ENCODE data around the gene MLLT10.
"Not testable (repeated sequence)": the region's sequence is repeated elsewhere in the genome, so short reads cannot be mapped to it uniquely, and the experiment has no call there.

The MLLT10 gene

DNA sequence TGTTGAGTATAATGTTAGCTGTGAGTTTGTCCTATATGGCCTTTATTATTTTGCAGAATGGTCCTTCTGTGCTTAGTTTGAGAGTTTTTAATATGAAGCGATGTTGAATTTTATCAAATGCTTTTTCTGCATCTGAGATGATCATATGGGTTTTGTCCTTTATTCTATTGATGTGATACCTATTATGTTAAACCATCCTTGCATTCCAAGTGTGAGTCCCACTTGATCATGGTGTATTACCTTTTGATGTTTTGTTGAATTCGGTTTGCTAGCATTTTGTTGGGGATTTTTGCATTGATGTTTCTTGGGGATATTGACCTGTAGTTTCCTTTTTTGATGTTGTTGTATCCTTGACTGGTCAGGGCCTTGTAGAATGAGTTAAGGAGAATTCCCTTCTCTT is 166.4 kb downstream of the MLLT10 start:
- DNase-seq (ENCODE audit: low read depth), result no peak

DNA sequence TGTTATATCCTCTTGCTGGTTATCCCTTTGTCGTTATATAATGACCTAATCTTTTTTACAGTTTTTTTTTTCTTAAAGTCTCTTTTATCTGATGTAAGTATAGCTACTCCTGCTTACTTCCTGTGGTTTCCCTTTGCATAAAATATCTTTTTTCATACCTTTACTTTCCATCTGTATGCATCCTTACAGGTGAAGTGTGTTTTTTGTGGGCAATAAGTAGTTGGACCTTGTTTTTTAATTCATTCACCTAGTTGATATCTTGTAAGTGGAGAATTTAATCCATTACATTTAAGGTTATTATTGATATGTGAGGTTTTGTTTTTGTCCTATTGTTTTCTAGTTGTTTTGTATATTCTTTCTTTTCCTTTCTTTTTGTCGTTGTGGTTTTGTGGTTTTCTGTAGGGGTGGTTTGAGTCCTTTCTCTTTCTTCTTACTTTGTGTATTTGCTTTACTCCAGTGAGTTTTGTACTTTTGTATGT is 168.6 kb downstream of the MLLT10 start:
- DNase-seq (ENCODE audit: low read depth), result no peak

DNA sequence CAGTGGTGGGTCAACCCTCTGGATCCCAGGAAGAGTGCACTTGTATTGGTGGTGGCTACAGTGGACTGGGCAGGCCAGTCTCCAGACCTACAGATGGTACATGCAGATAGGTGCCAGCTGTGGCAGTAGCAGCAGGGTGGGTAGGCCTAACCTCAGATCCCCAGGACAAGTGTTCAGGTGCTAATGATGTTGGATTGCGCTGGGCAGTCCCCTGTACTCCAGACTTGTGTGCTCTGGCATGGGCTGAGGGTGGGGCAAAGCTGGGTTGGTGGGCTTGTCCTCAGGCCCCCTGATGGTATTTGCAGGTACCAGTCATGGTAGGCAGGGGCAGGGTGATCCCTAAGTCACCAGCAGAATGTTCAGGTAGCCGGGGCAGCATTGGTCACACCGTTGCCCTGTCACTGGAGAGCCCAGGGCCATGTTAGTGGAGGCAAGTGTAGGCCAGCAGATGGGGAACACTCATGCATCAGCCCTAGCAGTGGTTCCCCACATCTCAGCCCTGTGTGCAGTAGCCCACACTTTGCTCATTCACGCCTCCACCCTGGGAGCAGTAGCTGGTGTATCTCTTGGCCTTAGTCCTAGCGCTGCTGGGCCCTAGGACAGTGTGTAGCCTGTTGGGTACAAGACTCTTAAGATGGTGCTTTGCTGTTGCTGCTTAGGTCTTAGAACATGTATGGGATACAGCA is 171.3 kb downstream of the MLLT10 start:
- DNase-seq (ENCODE audit: low read depth), result no peak

DNA sequence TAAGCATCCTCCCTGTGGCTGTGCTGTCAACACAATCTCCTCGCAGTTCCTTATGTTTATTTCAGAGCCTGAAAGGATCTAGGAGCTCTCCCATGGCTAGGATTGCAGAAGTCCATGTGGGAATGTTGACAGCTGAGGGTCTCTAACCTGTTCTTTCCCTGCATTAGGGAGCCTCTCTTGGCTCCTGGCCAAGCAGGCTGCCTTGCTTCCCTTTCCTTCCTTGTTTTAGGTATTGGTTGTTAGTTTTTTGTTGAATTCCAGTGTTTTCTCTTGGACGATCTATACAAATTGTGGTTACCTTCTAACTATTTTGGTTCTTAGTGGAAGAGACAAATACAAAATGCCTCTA is 171.8 kb downstream of the MLLT10 start:
- DNase-seq (ENCODE audit: low read depth), result no peak

DNA sequence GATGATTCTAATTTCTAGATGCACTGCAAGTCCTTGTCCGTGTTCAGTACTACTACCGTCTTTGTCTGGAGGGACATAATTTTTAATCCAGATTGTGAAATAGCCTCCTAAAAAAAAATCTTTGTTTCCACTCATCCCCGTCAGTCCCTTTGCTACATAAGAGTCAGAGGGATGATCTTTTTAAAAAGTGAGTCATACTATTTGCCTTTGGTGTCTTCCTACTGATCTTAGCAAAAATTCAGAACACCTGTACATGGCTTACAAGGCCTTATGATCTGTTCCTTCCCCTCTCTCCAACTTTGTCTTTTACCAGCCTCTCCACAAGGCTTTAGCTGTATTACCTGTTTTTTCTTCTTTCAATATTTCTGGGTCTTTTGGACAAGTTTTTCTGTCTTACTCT is 173.5 kb downstream of the MLLT10 start:
- DNase-seq (ENCODE audit: low read depth), result no peak

DNA sequence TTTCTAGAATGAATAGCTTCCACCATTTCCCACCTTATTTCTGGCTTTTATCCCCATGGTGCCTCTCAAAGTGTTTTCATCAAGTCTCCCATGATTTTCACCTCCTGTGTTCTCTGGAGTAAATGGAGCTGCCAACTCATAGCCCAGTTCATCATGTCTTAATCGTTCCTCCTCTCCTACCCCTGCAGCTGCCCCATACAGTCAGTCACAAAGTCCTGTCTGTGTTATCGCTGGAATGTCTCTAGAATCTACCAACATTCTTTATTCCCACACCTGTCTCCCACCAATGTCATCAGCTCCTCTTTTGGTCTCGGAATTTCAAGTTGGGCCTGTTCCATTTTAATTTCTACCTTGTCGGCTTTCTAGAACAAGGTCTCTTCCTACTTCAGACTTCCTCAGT is 178.9 kb downstream of the MLLT10 start:
- DNase-seq (ENCODE audit: low read depth), result no peak

DNA sequence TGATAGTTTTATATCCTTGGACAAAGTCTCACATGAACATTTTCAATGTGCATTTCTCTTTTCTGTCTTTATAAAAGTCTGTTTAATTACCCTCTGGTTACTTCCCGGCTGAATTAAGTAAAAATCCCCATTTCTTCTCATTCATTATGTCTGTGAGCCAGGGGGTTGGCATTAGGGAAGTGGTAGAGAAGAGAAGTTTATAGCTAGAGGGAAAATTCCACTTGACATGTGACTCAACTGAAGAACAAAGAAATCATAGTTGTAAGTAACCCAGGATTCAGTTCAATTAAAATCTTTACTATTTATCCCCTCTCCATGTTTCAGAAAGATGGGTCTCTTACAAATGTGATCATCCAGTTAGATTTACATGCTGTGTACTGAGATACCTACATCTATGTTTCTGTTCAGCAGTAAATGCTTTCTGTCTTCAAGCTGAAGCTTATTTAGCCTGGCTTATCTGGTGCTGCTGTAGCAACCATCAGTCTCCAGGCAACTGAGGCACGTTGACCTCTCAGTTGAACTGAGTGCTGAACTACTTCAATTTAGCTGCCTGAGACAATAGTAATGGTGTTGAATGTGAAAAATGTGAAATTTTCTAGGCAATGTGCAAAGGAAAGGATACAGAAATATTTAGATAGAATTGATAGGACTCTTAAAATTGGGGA is 181.6 kb downstream of the MLLT10 start:
- no peak for DNase-seq (ENCODE audit: low read depth)

DNA sequence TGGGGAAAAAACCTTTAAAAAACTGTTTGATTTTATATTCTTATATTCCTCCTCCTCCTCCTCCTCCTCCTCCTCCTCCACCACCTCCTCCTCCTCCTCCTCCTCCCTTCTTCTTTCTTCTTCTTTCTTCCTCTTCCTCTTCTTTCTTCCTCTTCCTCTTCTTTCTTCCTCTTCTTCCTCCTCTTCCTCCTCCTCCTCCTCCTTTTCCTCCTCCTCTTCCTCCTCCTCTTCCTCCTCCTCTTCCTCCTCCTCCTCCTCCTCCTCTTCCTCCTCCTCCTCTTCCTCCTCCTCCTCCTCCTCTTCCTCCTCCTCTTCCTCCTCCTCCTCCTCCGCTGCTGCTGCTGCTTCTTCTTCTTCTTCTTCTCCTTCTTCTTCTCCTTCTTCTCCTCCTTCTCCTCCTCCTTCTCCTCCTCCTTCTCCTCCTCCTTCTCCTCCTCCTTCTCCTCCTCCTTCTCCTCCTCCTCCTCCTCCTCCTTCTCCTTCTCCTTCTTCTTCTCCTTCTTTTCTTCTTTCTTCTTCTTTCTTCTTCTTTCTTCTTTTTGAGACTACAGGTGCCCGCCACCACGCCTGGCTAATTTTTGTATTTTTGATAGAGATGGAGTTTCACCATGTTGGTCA is 183.5 kb downstream of the MLLT10 start:
- not testable (repeated sequence) for DNase-seq (ENCODE audit: low read depth)

DNA sequence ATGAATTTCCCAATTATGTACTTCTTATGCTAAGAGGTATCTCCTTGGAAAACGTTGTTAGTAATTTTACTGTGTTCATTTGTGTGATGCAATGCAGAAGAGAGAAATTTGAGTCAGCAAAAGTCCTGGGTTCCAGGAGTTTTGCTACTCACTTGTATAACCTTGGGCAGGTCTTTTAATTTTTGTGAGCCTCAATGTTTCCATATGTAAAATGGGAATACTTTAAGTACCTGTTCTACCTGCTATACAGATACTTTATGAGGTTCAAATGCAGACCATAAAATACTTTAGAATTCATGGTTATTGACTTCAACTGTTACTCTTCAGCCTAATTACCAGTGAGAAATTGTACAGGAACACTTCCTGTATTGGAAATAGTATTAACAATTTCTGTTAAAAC is 185.5 kb downstream of the MLLT10 start:
- no peak for DNase-seq (ENCODE audit: low read depth)

DNA sequence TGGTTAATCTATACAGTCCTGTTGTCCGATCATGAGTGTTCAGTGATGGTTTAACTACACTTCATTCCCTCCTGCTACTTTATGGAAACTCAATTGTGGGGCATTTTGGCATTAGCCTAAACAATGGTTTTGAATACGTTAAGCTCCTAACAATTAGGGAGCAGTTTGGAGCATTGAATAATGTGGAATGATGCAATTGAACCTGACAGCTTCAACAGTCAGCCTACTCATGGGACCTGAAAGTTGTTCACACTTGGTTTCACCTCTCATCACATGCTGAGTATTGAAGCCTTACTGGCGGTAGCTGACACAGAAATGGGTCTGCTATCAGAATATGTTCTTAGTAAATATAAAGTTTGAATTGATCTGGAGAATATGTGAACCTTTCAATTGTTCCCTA is 186.1 kb downstream of the MLLT10 start:
- no peak for DNase-seq (ENCODE audit: low read depth)

DNA sequence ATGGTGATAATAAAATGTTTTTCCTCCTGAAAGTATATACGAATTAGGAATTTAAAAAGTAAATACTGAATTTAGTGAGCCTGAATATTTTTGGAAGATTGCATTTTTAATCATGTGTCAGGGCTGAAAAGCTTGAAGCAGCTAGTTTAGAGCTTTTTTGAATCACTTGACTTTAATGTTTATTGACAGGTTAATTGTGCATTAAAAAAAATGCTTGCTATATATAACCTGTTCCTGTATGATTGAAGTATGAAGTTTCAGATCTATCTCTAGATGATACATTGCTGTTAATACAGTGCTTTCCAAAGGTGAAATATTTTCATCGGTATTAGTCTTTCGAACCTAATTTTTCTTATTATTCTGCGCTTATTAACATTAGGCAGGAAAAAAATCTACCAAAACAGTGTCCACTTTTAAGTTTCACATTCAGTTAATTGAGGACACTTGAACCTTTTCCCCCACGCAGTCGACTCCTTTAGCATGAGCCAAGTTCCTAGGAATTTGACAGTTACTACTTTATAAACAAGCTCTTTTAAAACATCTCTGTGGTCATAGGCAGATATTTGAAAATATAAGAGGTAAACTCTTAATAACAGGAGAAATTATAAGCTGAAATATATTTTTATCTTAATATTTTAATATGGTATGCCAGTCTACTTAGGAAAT is 187.1 kb downstream of the MLLT10 start:
- DNase-seq (ENCODE audit: low read depth), result no peak

DNA sequence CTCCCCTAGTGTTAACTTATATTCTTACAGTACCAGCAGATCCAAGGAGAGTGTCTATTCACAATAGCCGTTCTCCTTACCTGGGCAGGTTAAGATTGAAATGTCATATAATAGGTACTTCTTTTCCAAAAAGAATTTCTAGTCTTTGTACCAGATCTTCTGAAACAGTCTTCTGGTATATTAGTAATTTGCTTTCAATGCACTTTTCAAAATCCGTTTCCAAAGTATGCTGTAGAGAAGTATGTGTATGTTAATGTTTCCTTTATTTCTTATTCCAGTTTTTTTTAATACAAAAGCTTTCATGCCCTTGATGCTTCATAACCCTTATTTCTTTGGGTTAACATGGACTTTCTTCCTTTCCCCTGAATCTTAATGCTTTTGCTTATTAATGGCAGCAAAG is 188.2 kb downstream of the MLLT10 start:
- DNase-seq (ENCODE audit: low read depth), result no peak

DNA sequence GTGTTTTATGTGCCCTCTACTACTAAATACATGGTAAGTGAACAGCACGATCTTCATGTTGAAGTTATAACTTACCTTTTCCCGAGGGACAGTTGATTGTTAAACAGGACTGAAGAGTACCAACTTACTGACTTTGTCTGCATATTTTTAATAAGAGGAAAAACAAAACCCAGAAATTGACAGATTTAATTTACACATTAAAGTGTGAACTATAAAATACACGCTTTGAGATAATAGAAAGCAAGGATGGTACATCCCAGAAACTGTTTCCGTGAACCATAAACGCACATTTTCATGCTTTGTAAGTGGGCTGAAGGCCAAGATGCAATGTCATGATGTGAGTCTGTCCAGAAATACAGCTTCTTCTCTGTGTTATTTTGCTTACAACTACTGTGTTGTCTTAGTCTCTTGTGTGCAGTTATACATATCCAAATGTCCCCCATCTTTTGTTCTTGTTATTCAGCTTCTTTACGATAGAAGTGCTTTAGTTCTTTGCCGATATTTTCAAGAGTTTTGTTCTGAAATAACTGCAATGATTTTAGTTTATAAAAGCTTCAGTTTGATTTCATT is 190.1 kb downstream of the MLLT10 start:
- no peak for DNase-seq (ENCODE audit: low read depth)

DNA sequence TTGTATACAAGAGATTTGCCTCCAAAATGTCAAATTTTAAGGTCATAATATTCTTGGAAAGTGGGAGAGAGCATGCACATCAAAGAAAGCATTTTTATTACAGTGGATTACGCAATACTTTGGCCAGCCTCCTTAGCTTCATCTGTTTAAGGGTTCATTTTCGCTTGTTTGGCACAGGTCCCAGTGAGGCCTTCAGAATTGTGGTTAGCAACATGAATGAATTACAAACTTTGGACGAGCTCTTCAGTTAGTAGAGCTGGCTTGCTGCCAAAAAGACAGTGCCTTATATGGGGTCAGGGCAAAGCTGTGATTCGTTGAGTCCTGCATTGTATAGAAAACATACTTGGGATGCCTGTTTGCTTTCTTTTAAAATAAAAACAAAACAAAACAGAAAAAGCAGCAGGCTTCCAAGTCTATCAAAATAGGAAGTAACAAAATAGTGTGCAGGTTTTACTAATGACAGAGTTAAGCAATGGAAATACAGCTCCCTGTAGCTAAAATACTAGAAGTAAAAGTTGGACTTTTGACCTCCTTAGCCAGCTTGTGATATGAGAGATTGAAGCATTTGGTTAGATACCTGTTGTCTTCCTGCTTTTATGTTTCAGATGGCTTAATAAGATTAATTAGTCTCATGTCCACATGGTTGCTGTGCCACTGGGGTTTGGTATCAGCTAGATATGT is 190.8 kb downstream of the MLLT10 start:
- peak; percentile 100 for DNase-seq (ENCODE audit: low read depth)

DNA sequence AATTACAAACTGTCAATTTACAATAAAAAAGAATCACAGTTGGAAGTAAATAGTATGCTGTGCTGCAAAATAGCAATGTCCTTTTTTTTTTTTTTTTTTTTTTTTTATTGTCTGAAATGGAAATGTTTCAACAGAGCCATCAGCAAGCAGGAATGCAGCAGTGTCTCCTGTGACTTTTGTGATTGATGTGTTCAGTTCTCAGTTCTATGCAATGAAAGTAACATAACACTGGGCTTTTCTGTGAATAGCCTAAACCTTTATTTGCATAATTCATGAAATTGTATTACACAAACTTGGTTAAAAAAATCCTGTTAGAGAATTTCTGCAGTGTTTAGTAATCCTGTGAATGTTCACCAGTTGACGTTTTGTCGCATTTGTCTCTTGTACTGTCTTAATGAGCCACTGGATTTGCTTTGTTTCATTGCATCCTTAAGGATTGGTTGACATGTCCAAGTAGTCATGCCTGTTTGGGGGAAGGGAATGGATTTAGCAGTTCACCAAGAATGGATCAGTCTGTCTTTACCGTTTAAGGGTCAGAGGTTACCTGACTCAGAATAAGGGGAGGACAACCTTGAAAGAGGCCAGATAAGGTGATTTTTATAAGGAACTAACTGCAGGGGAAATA is 192.7 kb downstream of the MLLT10 start:
- DNase-seq (ENCODE audit: low read depth), result no peak

DNA sequence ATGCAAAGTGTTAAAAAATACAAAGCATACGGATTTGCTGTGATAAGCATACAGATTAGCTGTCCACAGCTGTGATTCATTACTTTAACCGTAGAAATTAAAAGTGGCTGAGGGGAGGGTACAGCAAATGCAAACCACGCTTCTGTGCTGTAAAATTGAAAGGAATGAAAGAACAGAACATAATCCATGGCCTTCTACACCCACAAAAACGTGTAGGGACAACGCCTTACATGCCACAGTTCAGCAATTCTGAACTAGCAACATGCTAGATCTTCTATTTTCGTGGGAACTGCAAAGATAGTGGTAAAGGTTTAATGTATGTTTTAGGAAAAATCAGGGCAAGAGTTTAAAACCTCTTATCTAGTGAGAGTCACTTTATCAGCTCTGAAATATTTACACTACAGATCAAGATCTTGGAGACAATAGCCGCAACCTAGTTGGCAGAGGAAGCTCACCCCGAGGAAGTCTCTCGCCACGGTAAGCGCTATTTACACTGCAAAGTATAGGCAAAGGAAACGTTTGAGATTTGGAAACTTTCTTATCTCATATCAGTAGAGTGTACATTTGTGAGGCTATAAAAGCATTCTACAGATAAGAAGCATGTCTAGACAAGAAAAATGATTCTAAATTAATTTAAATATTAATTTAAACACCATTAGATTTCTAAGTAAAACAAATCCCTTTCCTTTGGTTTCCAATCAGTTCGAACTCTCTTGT is 193.6 kb downstream of the MLLT10 start:
- no peak for DNase-seq (ENCODE audit: low read depth)

DNA sequence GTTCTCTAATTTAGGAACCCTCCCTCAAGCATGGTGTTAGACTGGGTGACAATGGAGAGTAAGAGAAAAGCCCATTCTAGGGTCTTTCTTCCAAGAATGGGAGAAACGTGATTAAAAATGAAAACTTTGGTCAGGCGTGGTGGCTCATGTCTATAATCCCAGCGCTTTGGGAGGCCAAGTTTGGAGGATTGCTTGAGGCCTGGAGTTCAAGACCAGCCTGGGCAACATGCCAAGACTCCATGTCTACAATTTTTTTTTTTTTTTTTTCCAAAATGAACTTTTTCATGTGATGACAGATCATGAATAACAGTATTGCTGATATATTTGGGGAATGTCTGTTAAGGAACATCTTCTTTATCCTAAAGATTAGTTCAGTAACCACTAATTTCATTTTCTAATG is 194.6 kb downstream of the MLLT10 start:
- DNase-seq (ENCODE audit: low read depth), result no peak

DNA sequence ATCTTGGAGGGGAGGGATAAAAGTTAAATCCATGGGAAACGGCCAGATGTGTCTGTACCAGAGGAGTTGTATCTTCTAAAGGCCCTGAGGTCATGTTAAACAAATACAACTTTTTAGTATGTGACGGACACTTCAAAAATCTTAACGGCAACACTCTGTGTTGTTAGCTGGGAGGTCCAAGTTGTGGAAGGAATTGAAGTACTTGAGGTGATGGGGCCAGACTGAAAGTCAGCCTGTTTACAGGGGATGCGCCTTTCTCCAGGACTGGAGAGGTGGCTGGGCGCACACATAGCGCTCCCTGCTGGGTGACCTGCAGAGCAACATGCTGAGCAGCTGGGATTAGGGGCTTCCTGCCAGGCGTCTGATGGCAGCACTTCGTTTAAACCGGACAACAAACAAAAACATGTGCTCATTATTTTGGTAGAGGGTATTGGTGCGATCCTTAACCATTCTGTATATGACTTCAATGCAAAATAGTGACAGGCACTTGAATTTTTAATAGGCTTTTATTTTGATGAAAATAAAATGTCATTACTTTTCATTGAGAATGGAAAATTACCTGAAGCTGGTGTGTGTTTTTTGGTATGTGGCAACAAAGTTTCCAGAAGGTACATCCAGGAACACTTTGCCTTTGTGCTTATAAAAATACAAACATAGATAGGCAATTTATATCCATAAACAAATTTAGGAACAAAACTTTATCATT is 198.2 kb downstream of the MLLT10 start:
- peak; percentile 83 for DNase-seq (ENCODE audit: low read depth)

DNA sequence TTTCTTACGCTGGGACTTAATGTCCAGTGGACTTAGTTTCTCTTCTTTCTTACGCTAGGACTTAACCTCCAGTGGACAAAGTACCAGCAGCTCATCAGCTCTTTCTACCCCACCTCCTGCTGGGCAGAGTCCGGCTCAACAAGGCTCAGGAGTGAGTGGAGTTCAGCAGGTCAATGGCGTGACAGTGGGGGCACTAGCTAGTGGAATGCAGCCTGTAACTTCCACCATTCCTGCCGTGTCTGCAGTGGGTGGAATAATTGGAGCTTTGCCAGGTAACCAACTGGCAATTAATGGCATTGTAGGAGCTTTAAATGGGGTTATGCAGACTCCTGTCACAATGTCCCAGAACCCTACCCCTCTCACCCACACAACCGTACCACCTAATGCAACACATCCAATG is 199.7 kb downstream of the MLLT10 start:
- no peak for DNase-seq (ENCODE audit: low read depth)

DNA sequence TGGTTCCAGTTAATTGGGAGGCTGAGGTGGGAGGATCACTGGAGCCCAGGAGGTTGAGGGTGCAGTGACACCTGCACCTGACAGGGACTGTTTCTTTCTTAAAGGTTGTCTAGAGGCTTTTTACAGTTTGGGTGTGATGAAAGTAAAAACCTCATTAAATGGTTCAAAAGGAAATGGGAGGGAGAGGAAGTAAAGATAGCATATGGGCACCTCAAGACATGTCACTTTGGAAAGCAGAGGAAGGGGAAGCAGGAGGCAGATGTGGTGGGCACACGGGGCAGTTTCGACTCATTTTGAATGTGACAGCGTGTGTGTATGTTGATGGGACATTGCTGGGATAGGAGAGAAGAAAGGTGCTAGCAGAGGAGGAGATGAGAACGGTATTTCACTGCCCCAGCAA is 203.1 kb downstream of the MLLT10 start:
- no peak for DNase-seq (ENCODE audit: low read depth)

Measured in fibroblast of the conjunctiva (primary cell).